ENCODE results near the gene ARFRP1.
A peak's percentile ranks its signal among the peaks of the same experiment; 100 is the strongest.

GRCh38 chr20:63740627-63741353 lies 33.0 kb upstream of the ARFRP1 start:
- TF ChIP-seq CTCF (IDR thresholded peaks at IDR 0.05) (no peak), EP300 (IDR thresholded peaks at IDR 0.05) (peak in 1 of 4 donors; percentile 1), POLR2AphosphoS5 (IDR thresholded peaks at IDR 0.05) (peak; percentile 77 to 83 (median 80))
